COLO829 (cell line): ENCODE data around the gene PPP1R15A.
"Not testable (repeated sequence)": the region's sequence is repeated elsewhere in the genome, so short reads cannot be mapped to it uniquely, and the experiment has no call there.

Source experiments
- DNase-seq: peaks from one replicate; pipeline ENCODE4 v3.0.0; 2012; ENCODE audit warnings: low spot score

The PPP1R15A gene

DNA sequence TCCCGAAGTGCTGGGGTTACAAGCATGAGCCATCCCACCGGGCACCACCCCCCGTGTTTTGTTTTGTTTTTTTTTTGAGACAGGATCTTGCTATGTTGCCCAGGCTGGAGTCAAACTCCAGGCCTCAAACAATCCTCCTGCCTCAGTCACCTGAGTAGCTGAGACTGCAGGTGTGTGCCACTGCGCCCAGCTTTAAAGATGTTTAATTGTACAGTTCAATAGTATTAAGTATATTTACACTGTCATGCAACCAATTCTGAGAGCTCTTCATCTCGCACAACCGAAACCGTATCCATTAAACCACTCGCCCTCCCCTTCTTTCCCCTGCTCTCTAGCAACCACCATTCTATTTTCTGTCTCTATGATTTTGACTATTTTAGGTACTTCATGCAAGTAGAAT lies 43.5 kb downstream of the PPP1R15A start:
- DNase-seq = no peak

DNA sequence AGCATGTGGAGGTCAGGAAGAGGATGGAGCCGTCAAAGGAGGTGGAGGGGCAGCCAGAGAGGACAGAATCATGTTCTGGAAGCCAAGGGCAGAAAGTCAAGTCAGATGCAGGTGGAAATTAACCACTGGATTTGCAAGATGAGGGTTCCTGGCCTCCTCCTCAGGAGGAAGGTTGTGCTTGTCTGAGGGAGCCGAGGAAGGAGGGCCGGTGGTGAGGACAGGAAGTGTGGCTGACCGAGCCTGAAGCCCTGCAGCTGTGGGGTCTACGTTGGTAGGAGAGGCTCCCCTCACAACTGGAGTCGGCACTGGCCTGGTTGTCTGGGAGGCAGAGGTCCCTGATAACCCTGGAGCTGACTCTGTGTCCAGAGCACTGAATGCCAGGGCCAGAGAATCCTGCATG lies 45.9 kb downstream of the PPP1R15A start:
- DNase-seq = no peak

DNA sequence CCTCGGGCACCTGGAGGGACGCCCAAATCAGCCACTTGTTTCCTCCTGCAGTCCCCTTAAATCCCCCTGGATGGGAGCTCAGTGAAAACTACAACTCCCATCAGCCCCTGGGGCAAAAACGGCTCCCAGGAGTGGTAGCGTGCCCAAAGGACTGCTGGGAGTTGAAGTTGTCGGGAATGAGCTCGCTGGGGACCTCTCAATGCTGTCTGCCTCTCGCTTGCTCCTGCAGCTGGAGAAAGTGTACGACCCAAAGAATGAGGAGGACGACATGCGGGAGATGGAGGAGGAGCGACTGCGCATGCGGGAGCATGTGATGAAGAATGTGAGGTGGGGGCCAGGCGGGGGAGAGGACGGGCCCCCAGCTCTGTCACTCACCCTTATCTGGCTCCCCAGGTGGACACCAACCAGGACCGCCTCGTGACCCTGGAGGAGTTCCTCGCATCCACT lies 46.6 kb downstream of the PPP1R15A start:
- no peak for DNase-seq

DNA sequence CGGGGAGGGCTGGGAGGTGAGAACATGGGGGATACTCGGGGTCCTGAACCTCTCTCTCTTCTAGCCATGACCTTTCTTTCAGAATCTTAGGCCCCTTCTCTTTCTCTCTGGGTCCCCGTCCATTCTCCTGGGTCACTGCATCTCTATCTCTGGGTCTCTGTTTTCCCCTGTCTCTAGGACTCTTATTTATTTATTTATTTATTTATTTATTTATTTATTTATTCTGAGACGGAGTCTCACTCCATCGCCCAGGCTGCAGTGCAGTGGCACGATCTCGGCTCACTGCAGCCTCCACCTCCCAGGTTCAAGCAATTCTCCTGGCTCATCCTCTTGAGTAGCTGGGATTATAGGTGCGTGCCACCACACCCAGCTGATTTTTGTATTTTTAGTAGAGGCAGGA lies 47.0 kb downstream of the PPP1R15A start:
- DNase-seq = not testable (repeated sequence)

DNA sequence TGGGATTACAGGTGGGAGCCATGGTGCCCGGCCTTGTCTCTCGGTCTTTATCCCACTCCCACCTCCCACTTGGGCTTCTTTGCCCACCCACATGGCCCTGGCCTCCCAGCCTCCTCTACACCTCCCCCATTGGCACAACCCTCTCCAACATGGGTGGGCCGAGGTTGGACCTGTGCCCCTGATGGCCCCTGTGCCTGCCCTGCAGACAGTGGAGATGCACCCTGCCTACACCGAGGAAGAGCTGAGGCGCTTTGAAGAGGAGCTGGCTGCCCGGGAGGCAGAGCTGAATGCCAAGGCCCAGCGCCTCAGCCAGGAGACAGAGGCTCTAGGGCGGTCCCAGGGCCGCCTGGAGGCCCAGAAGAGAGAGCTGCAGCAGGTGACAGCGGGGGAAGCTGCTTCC lies 48.7 kb downstream of the PPP1R15A start:
- no peak for DNase-seq

DNA sequence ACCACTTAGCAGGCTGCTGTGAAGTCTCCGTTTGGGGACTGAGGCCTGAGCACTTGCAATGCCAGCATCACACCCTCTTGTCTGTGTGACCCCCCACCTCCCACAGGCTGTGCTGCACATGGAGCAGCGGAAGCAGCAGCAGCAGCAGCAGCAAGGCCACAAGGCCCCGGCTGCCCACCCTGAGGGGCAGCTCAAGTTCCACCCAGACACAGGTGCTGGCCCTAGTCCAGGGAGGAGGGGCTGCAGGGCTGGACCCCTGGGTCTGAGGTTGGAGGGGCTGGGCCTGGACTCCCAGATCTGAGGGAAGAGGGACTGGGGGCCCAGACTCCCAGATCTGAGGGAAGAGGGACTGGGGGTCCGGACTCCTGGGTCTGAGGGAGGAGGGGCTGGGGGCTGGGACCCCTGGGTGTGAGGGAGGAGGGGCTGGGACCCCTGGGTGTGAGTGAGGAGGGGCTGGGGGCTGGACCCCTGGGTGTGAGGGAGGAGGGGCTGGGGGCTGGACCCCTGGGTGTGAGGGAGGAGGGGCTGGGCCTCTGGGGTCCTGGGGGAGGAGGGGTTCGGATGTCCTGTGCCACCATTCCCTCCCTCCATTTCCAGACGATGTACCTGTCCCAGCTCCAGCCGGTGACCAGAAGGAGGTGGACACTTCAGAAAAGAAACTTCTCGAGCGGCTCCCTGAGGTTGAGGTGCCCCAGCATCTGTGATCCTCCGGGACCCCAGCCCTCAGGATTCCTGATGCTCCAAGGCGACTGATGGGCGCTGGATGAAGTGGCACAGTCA lies 49.7 kb downstream of the PPP1R15A start:
- DNase-seq = no peak

DNA sequence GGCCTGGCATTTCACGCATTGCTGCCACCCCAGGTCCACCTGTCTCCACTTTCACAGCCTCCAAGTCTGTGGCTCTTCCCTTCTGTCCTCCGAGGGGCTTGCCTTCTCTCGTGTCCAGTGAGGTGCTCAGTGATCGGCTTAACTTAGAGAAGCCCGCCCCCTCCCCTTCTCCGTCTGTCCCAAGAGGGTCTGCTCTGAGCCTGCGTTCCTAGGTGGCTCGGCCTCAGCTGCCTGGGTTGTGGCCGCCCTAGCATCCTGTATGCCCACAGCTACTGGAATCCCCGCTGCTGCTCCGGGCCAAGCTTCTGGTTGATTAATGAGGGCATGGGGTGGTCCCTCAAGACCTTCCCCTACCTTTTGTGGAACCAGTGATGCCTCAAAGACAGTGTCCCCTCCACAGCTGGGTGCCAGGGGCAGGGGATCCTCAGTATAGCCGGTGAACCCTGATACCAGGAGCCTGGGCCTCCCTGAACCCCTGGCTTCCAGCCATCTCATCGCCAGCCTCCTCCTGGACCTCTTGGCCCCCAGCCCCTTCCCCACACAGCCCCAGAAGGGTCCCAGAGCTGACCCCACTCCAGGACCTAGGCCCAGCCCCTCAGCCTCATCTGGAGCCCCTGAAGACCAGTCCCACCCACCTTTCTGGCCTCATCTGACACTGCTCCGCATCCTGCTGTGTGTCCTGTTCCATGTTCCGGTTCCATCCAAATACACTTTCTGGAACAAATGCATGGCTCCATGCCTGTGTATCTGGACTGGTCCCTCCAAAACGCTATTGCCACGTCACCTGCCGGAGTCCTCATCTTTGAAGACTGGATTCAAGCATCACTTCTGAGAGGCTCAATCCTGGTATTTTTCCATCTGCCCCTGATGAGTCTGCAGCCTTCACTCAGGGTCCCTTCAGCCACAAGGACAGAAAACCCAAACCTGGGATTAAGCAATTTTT lies 50.6 kb downstream of the PPP1R15A start:
- DNase-seq = no peak

DNA sequence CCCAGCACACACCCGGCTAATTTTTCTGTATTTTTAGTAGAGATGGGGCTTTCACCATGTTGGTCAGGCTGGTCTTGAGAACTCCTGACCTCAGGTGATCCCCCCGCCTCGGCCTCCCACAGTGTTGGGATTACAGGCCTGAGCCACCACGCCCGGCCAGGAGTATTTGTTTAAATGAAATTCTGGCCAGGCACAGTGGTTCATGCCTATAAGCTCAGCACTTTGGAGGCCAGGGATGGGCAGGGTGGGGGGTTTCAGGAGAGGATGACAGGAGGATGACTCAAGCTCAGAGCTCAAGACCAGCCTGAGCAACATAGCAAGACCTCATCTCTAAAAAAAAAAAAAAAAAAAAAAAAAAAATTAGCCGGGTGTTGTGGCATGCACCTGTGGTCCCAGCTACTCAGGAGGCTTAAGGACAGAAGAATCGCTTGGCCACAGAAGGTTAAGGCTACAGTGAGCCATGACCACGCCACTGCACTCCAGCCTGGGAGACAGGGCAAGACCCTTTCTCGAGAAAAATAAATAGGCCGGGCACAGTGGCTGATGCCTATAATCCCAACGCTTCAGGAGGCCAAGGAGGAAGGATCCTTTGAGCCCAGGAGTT lies 53.1 kb downstream of the PPP1R15A start:
- no peak for DNase-seq
